Right cardiac atrium (tissue), 5 donors: Measurements from ENCODE around the gene VASH2. TPM values are rescaled to one million over a fixed set of nuclear protein-coding genes. Genes with fewer than 3 reads are reported as not detected.

ENCODE experiments used
- ATAC-seq, 2 donors: fragments of 200-7000 bp; cut with Tn5 transposase; one replicate each; pipeline versions ENCODE4 v1.8.0 to v1.9.1; 2020; ENCODE audit warnings: moderate library complexity in 2 of 2, mild to moderate bottlenecking in 1 of 2
- DNase-seq, 3 donors: peaks; one replicate each; pipeline ENCODE4 v3.0.0-alpha.2; 2020
- H3K27ac ChIP-seq: one replicate; pipeline ENCODE4 v1.5.1; 2013; ENCODE audit warnings: mild to moderate bottlenecking, low read length, control low read depth, moderate library complexity
- H3K27me3 ChIP-seq: one replicate; pipeline ENCODE4 v1.6.1; 2013; ENCODE audit not compliant: control insufficient read depth, insufficient read depth
- H3K4me1 ChIP-seq: one replicate; pipeline ENCODE4 v1.6.1; 2013; ENCODE audit warnings: low read length; ENCODE audit not compliant: control insufficient read depth, insufficient read depth
- H3K4me3 ChIP-seq: one replicate; pipeline ENCODE4 v1.5.1; 2013; ENCODE audit warnings: low read length, control low read depth
- H3K9me3 ChIP-seq: one replicate; pipeline ENCODE4 v1.6.1; 2013; ENCODE audit warnings: low read length; ENCODE audit not compliant: control insufficient read depth
- WGBS: extraction: QIAGEN DNeasy Blood & Tissue Kit; methylation state at CpG from one replicate; pipeline ENCODE4 v1.1.7; 2013; 5-methylcytosine and 5-hydroxymethylcytosine counted together
- intact Hi-C, 4 donors: fragments of 100-400 bp; cut with DNase I; formaldehyde crosslinking; loops; one replicate each; pipeline versions ENCODE4 v1.11.0 to v1.14.0; 2022 to 2023
- polyA plus RNA-seq: library from polyadenylated mRNA; stranded (reverse); fragments of 200-250 nt; gene quantifications from one replicate; pipeline ENCODE4 v1.2.3, GENCODE V29; 2013
- total RNA-seq, 4 donors: library from RNA; stranded (reverse); fragmentation: NEBNext Ultra II Directional; extraction: Animal tissue kit (Norgen Biotek cat#: 25700); gene quantifications; one replicate each; pipeline ENCODE4 v1.2.1, GENCODE V29; 2021
- donor health status: healthy with polysubstance abuse.
- donor health status: DM: no; HTN: yes; CAD: no.
- donor health status: DM: no; HTN: no; CAD: no.
- donor health status: DM: no; HTN: yes; CAD: no; lungs with severe emphysema.
- donor health status: DM: yes; HTN: yes; CAD: no.

The VASH2 gene
- total and polyA plus RNA-seq, 5 donors = 0.50 to 1.3 (median 1.0) TPM

DNA sequence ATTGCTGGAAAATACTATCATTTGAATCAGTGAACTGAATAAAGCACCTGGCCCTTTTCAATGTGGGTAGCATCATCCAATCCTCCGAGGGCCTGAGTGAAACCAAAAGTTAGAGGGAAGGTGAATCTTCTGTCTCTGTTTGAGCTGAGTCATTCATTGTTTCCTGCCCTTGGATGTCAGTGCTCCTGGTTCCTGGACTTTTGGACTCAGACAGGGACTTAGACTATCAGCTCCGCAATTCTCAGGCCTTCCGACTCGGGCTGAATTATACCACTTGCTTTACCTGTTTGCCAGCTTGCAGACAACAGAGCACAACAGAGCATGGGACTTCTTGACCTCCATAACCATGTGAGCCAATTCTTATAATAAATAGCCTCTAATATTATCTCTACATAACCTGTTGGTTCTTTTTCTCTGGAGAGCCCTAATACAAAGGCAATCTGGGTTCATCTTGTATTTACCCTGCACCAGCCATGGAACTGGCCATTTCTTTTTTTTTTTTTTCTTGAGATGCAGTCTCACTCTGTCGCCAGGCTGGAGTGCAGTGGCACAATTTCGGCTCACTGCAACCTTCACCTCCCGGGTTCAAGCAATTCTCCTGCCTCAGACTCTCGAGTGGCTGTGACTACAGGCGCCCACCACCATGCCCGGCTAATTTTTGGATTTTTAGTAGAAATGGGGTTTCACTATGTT, 19.2 kb upstream of the VASH2 start:
- Histone ChIP-seq H3K4me1 (no peaks in the 10 kb centered on the region), H3K27me3 (no peaks in the 10 kb centered on the region), H3K27ac (no peak overlapping the region), H3K4me3 (no peak overlapping the region), H3K9me3 (no peaks in the 10 kb centered on the region)
- intact Hi-C loops = no loop called here
- DNase-seq = no peak
- 84% methylated on average over 10 of the region's 10 CpGs for WGBS
- no peak for ATAC-seq

DNA sequence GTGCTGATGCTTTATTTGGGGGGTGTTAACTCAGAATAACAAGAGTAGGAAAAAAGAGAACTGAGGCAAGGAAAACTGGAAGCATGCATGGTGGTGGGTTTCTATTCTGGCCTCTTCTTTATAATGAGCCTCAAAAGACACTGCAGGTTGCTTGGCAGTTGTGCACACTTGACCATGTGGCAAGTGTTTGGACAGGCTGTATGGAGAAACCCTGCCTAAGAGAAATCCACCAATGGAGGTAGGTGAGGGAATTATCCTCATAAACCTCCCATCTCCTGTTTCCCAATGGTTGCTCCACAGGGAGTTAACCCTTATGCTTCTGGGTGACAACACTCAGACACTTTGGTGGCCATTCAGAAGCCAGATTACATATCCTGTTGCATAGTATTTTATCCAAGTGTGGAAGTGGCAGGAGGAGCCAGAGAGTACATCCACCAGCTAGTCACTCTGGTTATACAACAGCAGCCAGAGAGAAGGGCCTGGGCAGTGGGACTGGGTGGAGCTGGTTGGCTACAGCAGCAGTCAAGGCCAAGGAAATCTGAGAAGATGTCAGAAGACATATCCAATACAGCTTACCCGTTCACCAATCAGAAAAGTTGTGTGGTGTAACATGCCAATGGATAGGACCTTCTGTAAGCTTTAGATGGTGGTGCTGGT, 16.4 kb upstream of the VASH2 start:
- no peak for DNase-seq
- WGBS = 82% methylated on average over 1 of the region's 1 CpG
- no peaks in the 10 kb centered on the region for H3K27me3 ChIP-seq
- H3K9me3 ChIP-seq = no peaks in the 10 kb centered on the region
- intact Hi-C loops = no loop called here
- H3K27ac ChIP-seq = no peak overlapping the region
- no peak overlapping the region for H3K4me3 ChIP-seq
- ATAC-seq = no peak
- no peaks in the 10 kb centered on the region for H3K4me1 ChIP-seq

DNA sequence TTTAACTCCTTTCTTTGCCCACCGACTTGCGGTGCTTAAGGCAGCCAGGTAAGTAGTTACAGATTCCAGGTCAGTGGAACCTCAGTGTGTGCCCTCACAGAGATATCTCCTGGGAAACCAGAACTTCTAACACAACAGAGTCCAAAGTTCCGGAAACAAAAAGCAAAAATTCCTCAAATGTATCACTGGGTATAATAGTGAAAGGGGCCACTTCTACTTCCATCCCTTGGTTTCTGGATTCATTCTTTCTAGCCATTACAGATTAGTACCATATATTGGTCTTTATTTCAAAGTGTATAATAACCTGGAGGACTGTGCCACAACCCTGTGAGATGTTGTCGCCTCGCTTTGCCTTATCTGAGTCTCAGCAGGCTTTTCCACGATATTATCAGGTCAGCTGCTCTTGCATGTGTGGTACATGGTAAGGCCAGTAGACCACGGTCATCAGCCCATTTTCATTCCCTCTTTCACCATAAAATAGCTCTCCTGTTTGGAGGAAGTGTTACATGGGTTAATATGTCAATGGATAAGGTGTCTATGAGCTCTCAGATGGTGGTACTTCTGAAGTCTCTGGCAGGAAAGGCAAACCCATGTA, 14.9 kb upstream of the VASH2 start:
- ATAC-seq (no peak), DNase-seq (no peak)
- WGBS = 85% methylated on average over 7 of the region's 7 CpGs
- Histone ChIP-seq H3K27me3 (no peaks in the 10 kb centered on the region), H3K27ac (no peak overlapping the region), H3K4me3 (no peak overlapping the region), H3K4me1 (no peaks in the 10 kb centered on the region), H3K9me3 (no peaks in the 10 kb centered on the region)
- intact Hi-C loops = no loop called here

DNA sequence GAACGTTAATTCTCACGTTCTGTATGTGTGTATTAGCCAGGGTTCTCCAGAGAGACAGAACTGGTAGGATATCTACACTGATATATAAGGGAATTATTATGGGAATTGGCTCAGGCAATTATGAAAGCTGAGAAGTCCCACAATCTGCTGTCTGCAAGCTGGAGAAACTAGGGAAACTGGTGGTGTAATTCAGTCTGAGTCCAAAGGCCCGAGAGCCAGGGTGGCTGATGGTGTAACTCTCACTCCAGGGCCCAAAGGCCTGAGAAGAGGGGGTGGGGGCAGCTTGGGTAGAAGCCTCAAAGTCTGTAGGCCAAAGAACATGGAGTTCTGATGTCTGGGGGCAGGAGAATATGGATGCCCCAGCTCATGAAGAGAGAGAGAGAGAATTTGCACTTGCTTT, 13.3 kb upstream of the VASH2 start:
- 84% methylated on average over 3 of the region's 3 CpGs for WGBS
- no peak for DNase-seq
- H3K27me3 ChIP-seq = no peaks in the 10 kb centered on the region
- ATAC-seq = peak in 1 of 2 donors; percentile 28
- no peak overlapping the region for H3K4me3 ChIP-seq
- intact Hi-C loops = no loop called here
- no peaks in the 10 kb centered on the region for H3K4me1 ChIP-seq
- H3K9me3 ChIP-seq = peaks cover 3% of the 10 kb centered on the region
- no peak overlapping the region for H3K27ac ChIP-seq

DNA sequence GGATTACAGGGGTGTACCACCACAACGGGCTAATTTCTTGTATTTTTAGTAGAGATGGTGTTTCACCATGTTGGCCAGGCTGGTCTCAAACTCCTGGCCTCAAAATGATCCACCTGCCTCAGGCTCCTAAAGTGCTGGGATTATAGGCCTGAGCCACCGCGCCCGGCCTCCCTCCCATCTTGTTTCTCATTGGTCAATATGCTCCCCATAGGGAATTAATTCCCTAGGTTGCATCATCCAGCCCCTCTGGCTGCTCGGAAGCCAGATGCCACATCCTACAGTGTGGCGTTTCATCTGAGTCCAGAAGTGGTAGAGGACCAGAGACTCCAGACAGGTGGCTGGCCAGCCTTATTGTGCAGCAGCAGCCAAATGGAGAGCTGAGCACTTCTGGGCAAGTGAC, 11.5 kb upstream of the VASH2 start:
- intact Hi-C loops = no loop called here
- peaks cover 3% of the 10 kb centered on the region for H3K9me3 ChIP-seq
- no peak overlapping the region for H3K27ac ChIP-seq
- DNase-seq (no peak), ATAC-seq (no peak)
- no peaks in the 10 kb centered on the region for H3K4me1 ChIP-seq
- WGBS = 91% methylated on average over 6 of the region's 6 CpGs
- no peaks in the 10 kb centered on the region for H3K27me3 ChIP-seq
- H3K4me3 ChIP-seq = no peak overlapping the region

DNA sequence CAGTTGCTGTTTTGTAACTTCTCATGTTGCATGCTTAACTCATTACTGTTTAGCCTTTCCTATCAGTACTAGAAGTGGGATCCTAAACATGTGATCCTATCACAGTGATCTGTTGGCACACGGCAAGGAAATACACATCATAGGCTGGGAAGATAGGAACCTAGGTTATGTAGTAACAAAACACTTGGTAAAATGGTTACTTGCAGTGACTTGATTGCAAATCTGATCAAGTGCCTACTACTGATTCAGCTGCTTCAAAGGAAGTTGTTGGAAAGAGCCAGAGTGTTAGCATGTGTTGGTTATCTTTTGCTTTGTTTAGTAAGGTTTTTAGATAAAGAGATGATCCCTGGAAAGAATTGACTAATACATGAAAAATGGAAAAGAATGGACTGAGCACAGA, 8.9 kb upstream of the VASH2 start:
- intact Hi-C loops = no loop called here
- Histone ChIP-seq H3K27ac (no peak overlapping the region), H3K4me3 (no peak overlapping the region), H3K9me3 (peaks cover 3% of the 10 kb centered on the region), H3K4me1 (no peaks in the 10 kb centered on the region), H3K27me3 (no peaks in the 10 kb centered on the region)
- no peak for ATAC-seq
- 78% methylated on average over 1 of the region's 1 CpG for WGBS
- no peak for DNase-seq

DNA sequence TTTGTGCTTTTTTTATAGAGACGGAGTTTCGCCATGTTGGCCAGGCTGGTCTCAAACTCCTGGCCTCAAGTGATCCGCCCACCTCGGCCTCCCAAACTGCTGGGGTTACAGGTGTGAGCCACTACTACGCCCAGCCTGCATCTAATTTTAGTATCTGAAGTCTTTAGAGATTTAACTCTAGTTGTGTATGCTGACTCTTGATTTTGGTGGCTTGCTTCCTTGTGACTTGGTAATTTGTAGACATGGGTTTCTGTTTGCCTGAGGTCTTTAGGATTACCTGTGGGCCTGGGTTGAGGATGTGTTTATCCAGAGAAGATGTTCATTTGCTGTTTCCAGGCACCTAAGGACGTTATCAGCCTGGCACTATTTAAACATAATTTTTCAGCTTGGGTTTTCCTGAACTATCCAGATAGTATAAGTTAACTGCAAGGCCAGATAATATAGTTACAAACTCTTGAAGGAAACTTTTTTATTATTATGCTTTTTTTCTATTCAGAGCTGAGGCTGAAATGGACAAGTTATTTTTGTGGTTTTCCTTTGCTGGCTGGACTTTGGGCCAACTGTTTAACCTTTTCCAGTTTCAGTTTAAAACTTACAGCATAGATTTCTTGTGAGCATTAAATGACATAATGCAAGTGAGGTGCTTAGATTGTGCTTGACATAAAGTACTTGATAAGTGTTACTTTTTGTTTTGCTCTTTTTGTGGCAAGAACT, 7.5 kb upstream of the VASH2 start:
- DNase-seq = no peak
- Histone ChIP-seq H3K27me3 (no peaks in the 10 kb centered on the region), H3K4me1 (no peaks in the 10 kb centered on the region), H3K9me3 (peaks cover 3% of the 10 kb centered on the region), H3K27ac (no peak overlapping the region), H3K4me3 (no peak overlapping the region)
- intact Hi-C loops = no loop called here
- WGBS = 87% methylated on average over 6 of the region's 6 CpGs
- no peak for ATAC-seq

DNA sequence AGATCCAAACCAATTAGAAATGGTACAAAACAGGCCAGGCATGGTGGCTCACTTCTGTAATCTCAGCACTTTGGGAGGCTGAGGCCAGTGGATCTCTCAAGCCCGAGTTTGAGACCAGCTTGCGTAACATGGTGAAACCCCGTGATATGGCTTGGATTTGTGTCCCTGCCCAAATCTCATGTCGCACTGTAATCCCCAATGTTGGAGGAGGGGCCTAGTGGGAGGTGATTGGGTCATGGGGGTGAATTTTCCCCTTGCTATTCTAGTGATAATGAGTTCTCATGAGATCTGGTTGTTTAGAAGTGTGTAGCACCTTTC, 7.0 kb upstream of the VASH2 start:
- Histone ChIP-seq H3K27ac (no peak overlapping the region), H3K4me1 (no peaks in the 10 kb centered on the region), H3K27me3 (no peaks in the 10 kb centered on the region), H3K4me3 (no peak overlapping the region), H3K9me3 (peaks cover 3% of the 10 kb centered on the region)
- ATAC-seq (no peak), DNase-seq (no peak)
- WGBS = 77% methylated on average over 4 of the region's 4 CpGs
- intact Hi-C loops = no loop called here

DNA sequence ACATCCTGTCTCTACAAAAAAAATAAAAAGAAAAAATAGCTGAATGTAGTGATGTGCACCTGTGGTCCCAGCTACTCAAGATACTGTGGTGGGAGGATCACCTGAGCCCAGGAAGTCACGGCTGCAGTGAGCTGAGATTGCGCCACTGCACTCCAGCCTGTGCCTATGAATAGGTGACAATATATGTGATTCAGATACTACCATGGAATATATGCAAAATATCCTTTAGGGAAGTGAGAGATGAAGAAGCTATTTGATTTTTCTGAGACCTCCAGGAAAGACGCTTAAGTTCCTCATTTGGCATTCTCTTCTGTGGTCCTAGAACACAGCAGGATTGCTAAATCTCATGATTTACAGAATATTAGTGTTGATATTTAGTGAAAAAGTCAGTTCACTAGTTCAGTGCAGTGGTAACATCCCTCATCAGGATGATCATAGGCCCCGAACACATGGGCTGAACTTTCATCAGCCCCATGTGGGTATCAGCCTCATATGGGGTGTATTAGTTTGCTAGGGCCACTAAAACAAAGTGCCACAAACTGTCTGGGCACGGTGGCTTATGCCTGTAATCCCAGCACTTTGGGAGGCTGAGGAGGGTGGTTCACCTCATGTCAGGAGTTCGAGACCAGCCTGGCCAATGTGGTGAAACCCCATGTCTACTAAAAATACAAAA, 6.0 kb upstream of the VASH2 start:
- Histone ChIP-seq H3K27me3 (no peaks in the 10 kb centered on the region), H3K27ac (no peak overlapping the region), H3K4me3 (no peak overlapping the region), H3K4me1 (no peaks in the 10 kb centered on the region), H3K9me3 (peaks cover 3% of the 10 kb centered on the region)
- intact Hi-C loops = no loop called here
- 87% methylated on average over 6 of the region's 6 CpGs for WGBS
- ATAC-seq = no peak
- DNase-seq = no peak

DNA sequence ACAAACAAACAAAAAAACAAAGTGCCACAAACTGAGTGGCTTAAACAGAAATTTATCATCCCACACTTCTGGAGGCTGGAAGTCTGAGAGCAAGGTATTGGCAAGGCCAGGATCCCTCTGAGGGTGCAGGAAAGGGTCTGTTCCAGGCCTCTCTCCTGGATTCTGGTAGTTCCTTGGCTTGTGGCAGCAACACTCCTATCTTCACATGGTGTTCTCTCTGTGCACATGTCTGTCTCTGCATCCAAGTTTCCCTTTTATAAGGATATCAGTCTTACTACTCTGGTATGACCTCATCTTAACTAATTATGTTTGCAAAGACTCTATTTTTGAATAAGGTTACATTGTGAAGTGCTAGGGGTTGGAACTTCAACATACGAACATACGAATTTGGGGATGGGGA, 5.3 kb upstream of the VASH2 start:
- ATAC-seq (no peak), DNase-seq (no peak)
- Histone ChIP-seq H3K9me3 (peaks cover 3% of the 10 kb centered on the region), H3K27ac (no peak overlapping the region), H3K4me3 (no peak overlapping the region), H3K27me3 (no peaks in the 10 kb centered on the region), H3K4me1 (no peaks in the 10 kb centered on the region)
- 68% methylated on average over 2 of the region's 2 CpGs for WGBS
- intact Hi-C loops = no loop called here
